ENCODE measurements around the gene TBX22. TPM values are rescaled to one million over a fixed set of nuclear protein-coding genes. Genes with fewer than 3 reads are reported as not detected.

The TBX22 gene, protein sequence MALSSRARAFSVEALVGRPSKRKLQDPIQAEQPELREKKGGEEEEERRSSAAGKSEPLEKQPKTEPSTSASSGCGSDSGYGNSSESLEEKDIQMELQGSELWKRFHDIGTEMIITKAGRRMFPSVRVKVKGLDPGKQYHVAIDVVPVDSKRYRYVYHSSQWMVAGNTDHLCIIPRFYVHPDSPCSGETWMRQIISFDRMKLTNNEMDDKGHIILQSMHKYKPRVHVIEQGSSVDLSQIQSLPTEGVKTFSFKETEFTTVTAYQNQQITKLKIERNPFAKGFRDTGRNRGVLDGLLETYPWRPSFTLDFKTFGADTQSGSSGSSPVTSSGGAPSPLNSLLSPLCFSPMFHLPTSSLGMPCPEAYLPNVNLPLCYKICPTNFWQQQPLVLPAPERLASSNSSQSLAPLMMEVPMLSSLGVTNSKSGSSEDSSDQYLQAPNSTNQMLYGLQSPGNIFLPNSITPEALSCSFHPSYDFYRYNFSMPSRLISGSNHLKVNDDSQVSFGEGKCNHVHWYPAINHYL
- total RNA-seq (not detected), polyA plus RNA-seq (not detected)

- H3K9me3 ChIP-seq (ENCODE audit: control insufficient read depth in 2 of 2, low read length in 2 of 2), result no peaks in the 10 kb centered on the region
- no peak within 1 kb of the TSS for H3K4me3 Mint-ChIP-seq
- no peaks in the 10 kb centered on the region for H3K4me1 Mint-ChIP-seq
- H3K9me3 Mint-ChIP-seq, result no peaks in the 10 kb centered on the region
- H3K27me3 ChIP-seq (ENCODE audit: control insufficient read depth, insufficient read depth, low read length), result no peaks in the 10 kb centered on the region
- no peak for DNase-seq
- H3K4me1 ChIP-seq (ENCODE audit: control insufficient read depth, insufficient read depth, low read length, poor library complexity, severe bottlenecking), result no peaks in the 10 kb centered on the region
- no peak for ATAC-seq (ENCODE audit: low read depth in 2 of 2)
- no peak within 1 kb of the TSS for H3K4me3 ChIP-seq (ENCODE audit: low read depth, low read length)
- no peak within 1 kb of the TSS for H3K27ac Mint-ChIP-seq
- H3K27ac ChIP-seq (ENCODE audit: insufficient read depth, low read length, poor library complexity, severe bottlenecking), result no peak within 1 kb of the TSS
- H3K36me3 ChIP-seq (ENCODE audit: control insufficient read depth, insufficient read depth, low read length), result no peaks in the 10 kb centered on the region
- H3K27me3 Mint-ChIP-seq, result no peaks in the 10 kb centered on the region
- H3K36me3 Mint-ChIP-seq, result no peaks in the 10 kb centered on the region
Observed at GRCh38 chrX:80014141-80014940, at the start of gene TBX22. Gene TBX22 (plus strand): TSS chrX:80014753. CDS start chrX:80022270, 7,517 bp downstream.

- ATAC-seq (ENCODE audit: low read depth in 2 of 2) (no peak), DNase-seq (no peak)
- peaks cover 0 to 10% (median 3%) of the 10 kb centered on the region in 7 donors for H3K9me3 Mint-ChIP-seq
- no peak overlapping the region for H3K4me3 Mint-ChIP-seq
- Histone ChIP-seq H3K4me3 (ENCODE audit: low read depth, low read length) (no peak overlapping the region), H3K4me1 (ENCODE audit: control insufficient read depth, insufficient read depth, low read length, poor library complexity, severe bottlenecking) (no peaks in the 10 kb centered on the region), H3K9me3 (ENCODE audit: control insufficient read depth in 2 of 2, low read length in 2 of 2) (no peaks in the 10 kb centered on the region), H3K27ac (ENCODE audit: insufficient read depth, low read length, poor library complexity, severe bottlenecking) (no peak overlapping the region), H3K27me3 (ENCODE audit: control insufficient read depth, insufficient read depth, low read length) (no peaks in the 10 kb centered on the region), H3K36me3 (ENCODE audit: control insufficient read depth, insufficient read depth, low read length) (no peaks in the 10 kb centered on the region)
- no peaks in the 10 kb centered on the region for H3K4me1 Mint-ChIP-seq
- H3K27me3 Mint-ChIP-seq, result no peaks in the 10 kb centered on the region
- no peak overlapping the region for H3K27ac Mint-ChIP-seq
- no peaks in the 10 kb centered on the region for H3K36me3 Mint-ChIP-seq
Observed at GRCh38 chrX:79975605-79976004, 38.9 kb upstream of the TBX22 start.

DNA sequence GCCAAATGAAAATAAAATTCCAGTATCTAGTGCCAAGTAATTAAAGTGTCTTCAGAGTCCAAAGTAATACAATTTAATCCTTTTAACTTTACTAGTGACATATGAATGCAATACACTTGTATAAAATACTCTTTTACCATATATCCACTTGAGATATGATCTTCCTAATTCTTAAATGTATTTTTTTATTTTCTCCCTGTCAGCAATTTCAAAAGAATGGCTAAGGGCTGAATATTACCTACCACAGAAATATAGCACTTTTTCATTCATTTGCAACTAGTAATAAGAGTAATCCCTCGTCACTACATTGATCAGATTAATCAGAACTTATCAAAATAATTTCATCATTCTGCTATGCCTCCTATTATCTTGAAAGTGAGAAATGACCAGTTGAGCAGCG lies 10.1 kb upstream of the TBX22 start:
- DNase-seq (no peak), ATAC-seq (ENCODE audit: low read depth in 2 of 2) (no peak)
- Histone ChIP-seq H3K27ac (ENCODE audit: insufficient read depth, low read length, poor library complexity, severe bottlenecking) (no peak overlapping the region), H3K4me1 (ENCODE audit: control insufficient read depth, insufficient read depth, low read length, poor library complexity, severe bottlenecking) (no peaks in the 10 kb centered on the region), H3K27me3 (ENCODE audit: control insufficient read depth, insufficient read depth, low read length) (no peaks in the 10 kb centered on the region), H3K9me3 (ENCODE audit: control insufficient read depth in 2 of 2, low read length in 2 of 2) (no peaks in the 10 kb centered on the region), H3K36me3 (ENCODE audit: control insufficient read depth, insufficient read depth, low read length) (no peaks in the 10 kb centered on the region), H3K4me3 (ENCODE audit: low read depth, low read length) (no peak overlapping the region)
- Mint-ChIP-seq H3K27ac (no peak overlapping the region), H3K4me1 (no peaks in the 10 kb centered on the region), H3K27me3 (no peaks in the 10 kb centered on the region), H3K4me3 (no peak overlapping the region), H3K9me3 (no peaks in the 10 kb centered on the region), H3K36me3 (no peaks in the 10 kb centered on the region)

GRCh38 chrX:80011522-80011921 lies 3.0 kb upstream of the TBX22 start:
- no peak for ATAC-seq (ENCODE audit: low read depth in 2 of 2)
- H3K4me1 Mint-ChIP-seq, result no peaks in the 10 kb centered on the region

DNA sequence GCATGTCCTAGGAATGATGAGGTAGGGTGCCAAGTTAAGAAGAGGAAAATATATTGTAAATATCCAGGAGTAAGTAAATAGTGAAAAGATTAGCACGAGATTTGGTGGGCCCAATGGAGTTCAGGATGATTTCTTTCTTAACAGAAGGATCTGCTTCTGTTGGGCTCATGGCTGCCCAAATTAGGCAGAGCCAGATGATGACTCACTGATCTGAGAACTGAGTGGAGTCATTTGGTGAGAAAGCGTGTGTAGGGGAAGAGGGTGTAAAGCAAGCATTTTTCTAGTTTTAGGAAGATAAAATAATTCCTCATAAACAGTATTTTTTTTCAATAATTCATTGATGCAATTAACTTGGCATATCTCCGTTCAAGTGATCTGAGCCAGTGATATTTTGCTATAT lies 1.6 kb downstream of the TBX22 start:
- Histone ChIP-seq H3K36me3 (ENCODE audit: control insufficient read depth, insufficient read depth, low read length) (no peaks in the 10 kb centered on the region), H3K9me3 (ENCODE audit: control insufficient read depth in 2 of 2, low read length in 2 of 2) (no peaks in the 10 kb centered on the region), H3K27me3 (ENCODE audit: control insufficient read depth, insufficient read depth, low read length) (no peaks in the 10 kb centered on the region), H3K27ac (ENCODE audit: insufficient read depth, low read length, poor library complexity, severe bottlenecking) (no peak overlapping the region), H3K4me3 (ENCODE audit: low read depth, low read length) (no peak overlapping the region), H3K4me1 (ENCODE audit: control insufficient read depth, insufficient read depth, low read length, poor library complexity, severe bottlenecking) (no peaks in the 10 kb centered on the region)
- Mint-ChIP-seq H3K4me1 (no peaks in the 10 kb centered on the region), H3K36me3 (no peaks in the 10 kb centered on the region), H3K9me3 (no peaks in the 10 kb centered on the region), H3K4me3 (no peak overlapping the region), H3K27me3 (no peaks in the 10 kb centered on the region), H3K27ac (no peak overlapping the region)
- ATAC-seq (ENCODE audit: low read depth in 2 of 2) (no peak), DNase-seq (no peak)

More at GRCh38 chrX:80011522-80011921, 3.0 kb upstream of the TBX22 start:
- no peaks in the 10 kb centered on the region for H3K36me3 ChIP-seq (ENCODE audit: control insufficient read depth, insufficient read depth, low read length)
- H3K4me3 ChIP-seq (ENCODE audit: low read depth, low read length), result no peak overlapping the region
- H3K27ac ChIP-seq (ENCODE audit: insufficient read depth, low read length, poor library complexity, severe bottlenecking), result no peak overlapping the region
- Mint-ChIP-seq H3K27ac (no peak overlapping the region), H3K4me3 (no peak overlapping the region), H3K27me3 (no peaks in the 10 kb centered on the region), H3K9me3 (no peaks in the 10 kb centered on the region), H3K36me3 (no peaks in the 10 kb centered on the region)
- no peaks in the 10 kb centered on the region for H3K9me3 ChIP-seq (ENCODE audit: control insufficient read depth in 2 of 2, low read length in 2 of 2)
- H3K4me1 ChIP-seq (ENCODE audit: control insufficient read depth, insufficient read depth, low read length, poor library complexity, severe bottlenecking), result no peaks in the 10 kb centered on the region
- DNase-seq, result no peak
- no peaks in the 10 kb centered on the region for H3K27me3 ChIP-seq (ENCODE audit: control insufficient read depth, insufficient read depth, low read length)

DNA sequence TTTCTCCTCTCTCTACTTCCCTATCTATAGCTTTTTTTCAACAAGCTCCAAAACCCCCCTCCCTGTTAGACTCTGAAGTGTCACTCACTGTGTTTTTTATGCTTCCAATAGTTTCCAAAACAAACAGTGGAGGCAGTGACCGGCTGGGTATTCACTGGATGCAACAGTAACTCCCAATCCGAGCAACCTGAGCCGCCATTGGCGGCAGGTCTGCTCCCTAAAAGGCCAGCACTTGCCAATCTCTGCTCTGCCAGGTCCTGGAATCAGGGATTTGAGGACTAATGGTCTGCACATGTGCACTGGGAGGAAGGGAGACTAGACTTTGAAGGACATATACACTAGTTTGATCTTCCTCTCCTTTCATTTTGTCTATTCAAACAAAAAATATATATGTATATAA lies 7.1 kb downstream of the TBX22 start:
- Mint-ChIP-seq H3K9me3 (peaks cover 0 to 4% (median 0%) of the 10 kb centered on the region in 7 donors), H3K27ac (no peak overlapping the region), H3K4me1 (no peaks in the 10 kb centered on the region), H3K4me3 (no peak overlapping the region), H3K36me3 (no peaks in the 10 kb centered on the region), H3K27me3 (peaks cover 6% of the 10 kb centered on the region)
- Histone ChIP-seq H3K9me3 (ENCODE audit: control insufficient read depth in 2 of 2, low read length in 2 of 2) (no peaks in the 10 kb centered on the region), H3K27me3 (ENCODE audit: control insufficient read depth, insufficient read depth, low read length) (no peaks in the 10 kb centered on the region), H3K4me1 (ENCODE audit: control insufficient read depth, insufficient read depth, low read length, poor library complexity, severe bottlenecking) (no peaks in the 10 kb centered on the region), H3K27ac (ENCODE audit: insufficient read depth, low read length, poor library complexity, severe bottlenecking) (no peak overlapping the region), H3K36me3 (ENCODE audit: control insufficient read depth, insufficient read depth, low read length) (no peaks in the 10 kb centered on the region), H3K4me3 (ENCODE audit: low read depth, low read length) (no peak overlapping the region)
- no peak for ATAC-seq (ENCODE audit: low read depth in 2 of 2)
- no peak for DNase-seq

- Mint-ChIP-seq H3K36me3 (no peaks in the 10 kb centered on the region), H3K27me3 (peaks cover 6% of the 10 kb centered on the region), H3K4me3 (no peak overlapping the region), H3K9me3 (peaks cover 0 to 4% (median 0%) of the 10 kb centered on the region in 7 donors), H3K27ac (no peak overlapping the region), H3K4me1 (no peaks in the 10 kb centered on the region)
- ATAC-seq (ENCODE audit: low read depth in 2 of 2) (no peak), DNase-seq (no peak)
- Histone ChIP-seq H3K27me3 (ENCODE audit: control insufficient read depth, insufficient read depth, low read length) (no peaks in the 10 kb centered on the region), H3K4me3 (ENCODE audit: low read depth, low read length) (no peak overlapping the region), H3K27ac (ENCODE audit: insufficient read depth, low read length, poor library complexity, severe bottlenecking) (no peak overlapping the region), H3K4me1 (ENCODE audit: control insufficient read depth, insufficient read depth, low read length, poor library complexity, severe bottlenecking) (no peaks in the 10 kb centered on the region), H3K36me3 (ENCODE audit: control insufficient read depth, insufficient read depth, low read length) (no peaks in the 10 kb centered on the region), H3K9me3 (ENCODE audit: control insufficient read depth in 2 of 2, low read length in 2 of 2) (no peaks in the 10 kb centered on the region)
Observed at GRCh38 chrX:80022363-80023031, 7.9 kb downstream of the TBX22 start.

All from CD4-positive, CD25-positive, alpha-beta regulatory T cell (primary cell).